Measurements from ENCODE around the gene ARL14EPL.

Gene ARL14EPL

DNA sequence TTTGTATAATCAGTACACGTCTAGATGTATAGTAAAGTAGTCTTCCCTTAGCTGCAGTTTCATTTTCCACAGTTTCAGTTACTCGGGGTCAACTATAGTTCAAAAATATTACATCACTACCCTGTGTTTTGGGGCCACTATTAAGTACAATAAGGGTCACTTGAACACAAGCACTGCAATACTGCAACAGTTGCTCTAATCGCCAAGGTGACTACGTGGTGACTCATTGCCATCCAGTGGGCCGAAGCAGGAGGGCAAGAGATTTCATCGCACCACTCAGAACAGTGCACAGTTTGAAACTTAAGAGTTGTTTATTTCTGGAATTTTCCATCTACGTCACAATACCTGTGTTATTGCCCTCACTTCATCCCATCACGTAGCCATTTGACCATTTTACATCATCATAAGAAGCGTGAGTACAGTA, at the start of gene ARL14EPL:
ARL14EPL (plus strand) TSS at position 379 of the 424 bp plus-strand sequence. CDS start 18,994 bp downstream, outside the sequence.
- peak; percentile 22 for DNase-seq

DNA sequence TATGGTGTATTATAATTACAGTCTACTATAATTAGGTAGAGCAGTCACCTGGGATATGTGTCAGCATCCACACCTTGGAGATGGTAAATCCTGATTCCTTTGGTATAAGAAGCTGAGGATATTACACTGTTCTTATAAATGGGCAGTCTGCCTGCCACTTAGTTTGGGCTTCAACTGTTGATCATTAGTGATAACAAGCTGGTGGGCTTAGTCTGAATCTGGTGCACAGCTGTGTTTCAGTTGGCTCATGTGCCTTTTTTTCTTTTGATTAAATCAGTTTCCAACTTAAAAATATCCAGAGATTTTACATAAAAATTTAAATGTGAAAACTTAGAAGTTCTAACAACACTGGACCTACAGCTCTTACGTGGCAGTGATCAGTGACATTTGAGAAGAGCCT, 48.8 kb upstream of the ARL14EPL start:
- DNase-seq = no peak

DNA sequence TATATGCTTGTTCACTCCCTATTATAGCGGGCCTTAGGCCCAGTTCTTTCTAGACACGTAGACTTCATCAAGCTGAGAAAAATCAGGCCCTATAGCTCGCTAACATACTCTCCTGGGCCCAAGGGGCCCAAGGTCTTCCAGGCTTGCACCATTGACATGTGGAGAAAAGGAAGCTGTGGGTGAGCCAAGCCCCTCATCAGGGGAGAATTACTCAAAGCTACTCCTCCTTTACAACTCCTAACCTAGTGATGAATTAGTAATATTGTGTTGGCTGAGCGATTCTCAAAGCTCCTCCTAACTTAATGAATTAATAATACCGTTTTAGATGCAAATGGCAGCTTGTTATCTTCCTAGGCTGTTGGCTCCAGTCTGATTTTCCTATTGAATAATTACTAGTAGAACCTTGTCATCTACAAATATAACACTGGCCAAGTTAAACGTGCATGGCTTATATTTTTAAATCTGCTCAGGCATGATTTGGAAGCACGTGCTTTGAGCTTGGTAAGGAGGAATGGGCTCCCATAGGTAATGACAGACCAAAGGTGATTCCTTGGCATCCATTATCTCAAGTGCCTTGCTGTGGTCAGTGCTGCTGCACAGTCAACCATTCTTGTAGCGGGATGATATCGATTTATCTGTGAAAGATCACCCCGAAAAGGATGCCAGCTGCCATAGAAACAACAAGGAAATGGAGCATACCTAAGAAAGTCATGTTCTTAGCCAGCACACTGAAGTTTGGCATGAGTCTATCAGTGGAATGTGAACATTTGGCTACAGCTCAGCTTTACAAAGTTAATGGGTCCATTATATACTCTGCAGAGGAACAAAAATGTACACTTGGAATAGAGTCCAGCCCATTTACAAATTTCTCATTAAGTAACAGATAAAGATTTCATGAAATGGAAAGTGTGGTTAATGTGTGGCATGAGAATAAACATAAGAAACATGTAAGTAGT, 46.2 kb upstream of the ARL14EPL start:
- DNase-seq = no peak

DNA sequence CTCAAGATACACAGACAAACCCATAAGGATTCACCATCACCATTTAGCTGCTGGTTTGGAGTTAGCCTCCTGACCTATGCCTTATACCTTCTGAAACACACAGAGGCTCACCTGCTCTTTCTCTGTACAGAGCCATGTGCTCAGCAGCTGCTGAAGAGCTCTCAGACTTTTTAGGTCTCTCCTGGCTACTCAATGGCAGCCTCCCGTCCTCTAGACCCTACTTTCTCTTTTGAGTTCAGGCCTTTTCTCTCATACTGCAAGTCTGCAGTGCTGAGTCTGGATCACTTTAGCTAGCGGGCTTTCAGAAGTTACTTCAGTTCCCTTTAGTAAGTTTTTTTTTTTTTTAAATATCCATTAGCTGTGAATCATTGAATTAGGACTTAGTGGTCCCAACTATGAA, 44.3 kb upstream of the ARL14EPL start:
- no peak for DNase-seq

DNA sequence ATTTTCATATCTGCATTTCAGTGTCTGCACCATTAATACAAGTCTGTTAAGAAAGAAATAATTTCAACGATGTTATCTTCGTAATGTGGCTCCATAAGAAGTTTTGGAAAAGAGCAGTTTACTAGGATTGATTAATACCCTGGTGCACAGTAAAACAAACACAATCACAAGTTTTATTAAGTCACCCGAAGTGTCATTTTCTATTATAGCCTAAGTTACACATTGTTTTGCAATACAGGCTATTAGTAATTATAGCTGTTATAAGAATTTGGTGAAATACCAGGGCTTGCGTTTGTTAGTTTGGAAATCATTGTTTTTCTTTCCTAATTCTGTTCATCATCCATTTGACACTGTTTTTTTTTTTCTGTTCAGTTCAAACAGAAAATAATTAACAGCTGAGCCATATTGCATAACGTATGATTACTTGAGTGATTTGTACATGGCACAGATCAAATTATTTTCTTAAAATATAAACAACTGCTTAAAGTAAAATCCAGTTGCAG, 39.4 kb upstream of the ARL14EPL start:
- no peak for DNase-seq

DNA sequence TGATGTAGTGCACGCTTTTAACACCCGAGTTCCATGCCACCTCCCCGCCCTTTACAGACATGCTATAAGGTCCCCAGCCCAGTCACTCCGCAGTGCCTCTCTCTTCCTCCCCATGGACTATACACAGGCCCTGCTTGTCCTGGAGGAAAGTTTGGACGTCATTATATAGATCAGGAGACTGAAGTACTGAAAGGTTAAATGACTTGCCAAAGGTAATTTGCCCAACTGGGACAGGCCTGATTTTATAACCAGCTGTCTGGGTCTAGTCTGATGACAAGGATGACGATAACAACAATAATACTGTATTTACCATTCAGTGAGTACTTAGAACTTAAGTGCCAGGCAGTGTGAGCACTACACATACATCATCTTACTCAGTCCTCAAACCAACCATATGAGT, 36.9 kb upstream of the ARL14EPL start:
- DNase-seq = no peak

DNA sequence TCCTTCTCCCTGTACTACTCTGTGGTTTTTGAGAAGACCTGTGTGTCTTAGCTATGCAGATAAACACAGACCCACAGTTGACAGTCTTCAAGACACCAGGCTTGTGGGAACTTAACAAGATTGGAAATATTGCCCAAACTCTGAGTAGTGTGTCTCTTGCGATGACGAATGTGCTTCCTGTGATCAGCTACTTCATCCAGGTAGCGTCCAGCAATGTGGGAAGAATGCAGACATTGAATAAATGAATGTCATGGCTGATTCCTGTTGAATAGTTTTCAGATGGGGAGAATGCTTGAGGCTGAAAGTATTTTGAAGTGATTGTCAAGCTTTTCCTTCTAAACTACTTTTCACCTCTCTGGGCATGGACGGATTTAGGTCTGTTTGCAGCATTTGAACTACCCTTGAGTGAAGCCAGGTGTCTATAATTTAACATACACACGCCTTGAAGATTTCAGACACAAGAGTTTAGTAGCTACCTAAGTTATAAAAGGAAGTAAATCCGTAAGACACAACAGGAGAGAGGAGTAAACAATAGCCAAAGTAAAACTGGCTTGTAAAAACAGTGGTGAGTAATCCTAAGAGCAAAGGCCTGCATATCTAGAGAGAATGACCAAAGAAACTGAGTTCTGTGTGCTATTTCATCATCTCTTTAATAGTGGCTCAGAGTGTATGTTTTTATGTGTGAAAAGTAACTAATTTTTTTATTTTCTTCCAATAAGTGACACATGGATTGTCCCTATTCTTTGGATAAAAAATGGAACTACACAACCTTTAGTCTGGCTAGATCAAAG, 30.0 kb upstream of the ARL14EPL start:
- DNase-seq = no peak

DNA sequence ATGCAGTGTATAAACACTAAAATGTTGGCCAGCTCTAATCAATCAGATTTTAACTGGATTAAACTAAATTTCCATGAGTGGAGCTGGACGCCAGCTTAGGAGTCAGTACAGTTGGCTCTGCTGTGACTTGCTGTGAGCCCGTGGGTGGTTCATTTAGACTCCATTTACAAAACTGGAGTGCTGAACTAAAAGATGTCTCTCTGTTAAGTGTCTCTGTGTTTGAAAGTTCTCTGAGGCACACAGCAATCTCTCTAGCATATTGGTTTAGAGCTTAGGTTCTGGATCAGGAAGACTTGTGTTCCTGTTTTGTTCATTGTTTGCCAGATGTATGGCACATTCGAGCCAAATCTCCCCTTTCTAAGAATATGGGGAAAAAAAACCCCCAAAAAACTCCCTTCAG, 28.0 kb upstream of the ARL14EPL start:
- DNase-seq = no peak

DNA sequence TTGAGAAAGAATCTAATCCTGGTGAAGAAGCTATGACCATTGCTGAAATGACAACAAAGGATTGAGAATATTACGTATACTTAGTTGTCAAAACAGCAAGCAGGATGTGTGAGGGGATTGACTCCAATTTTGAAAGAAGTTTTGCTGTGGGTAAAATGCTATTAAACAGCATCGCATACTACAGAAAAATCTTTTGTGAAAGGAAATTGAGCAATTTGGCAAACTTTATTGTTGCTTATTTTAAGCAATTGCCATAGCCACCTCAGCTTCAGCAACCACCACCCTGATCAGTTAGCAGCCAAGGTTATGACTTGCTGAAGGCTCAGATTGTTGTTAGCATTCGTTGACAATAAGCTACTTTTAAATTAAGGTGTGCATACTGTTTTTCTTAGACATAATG, 22.5 kb upstream of the ARL14EPL start:
- DNase-seq = no peak

DNA sequence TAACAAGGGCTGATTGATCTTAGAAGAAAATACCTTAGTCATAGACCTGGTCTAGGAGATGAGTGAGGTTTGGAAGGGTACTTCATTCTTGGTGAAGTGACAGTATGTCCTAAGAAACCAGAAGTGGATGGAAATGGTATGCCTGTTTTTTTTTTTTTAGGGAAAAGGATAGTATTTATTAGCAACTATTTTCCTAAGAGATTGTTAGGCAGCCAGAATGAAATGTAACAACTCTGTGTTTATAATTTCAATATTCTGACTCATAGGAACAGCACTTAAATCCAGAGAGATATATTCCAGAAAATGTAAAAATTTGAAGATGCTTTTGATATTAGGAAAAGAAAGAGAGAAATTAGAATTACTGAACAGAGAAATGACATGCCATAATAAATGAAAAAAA, 21.2 kb upstream of the ARL14EPL start:
- no peak for DNase-seq

DNA sequence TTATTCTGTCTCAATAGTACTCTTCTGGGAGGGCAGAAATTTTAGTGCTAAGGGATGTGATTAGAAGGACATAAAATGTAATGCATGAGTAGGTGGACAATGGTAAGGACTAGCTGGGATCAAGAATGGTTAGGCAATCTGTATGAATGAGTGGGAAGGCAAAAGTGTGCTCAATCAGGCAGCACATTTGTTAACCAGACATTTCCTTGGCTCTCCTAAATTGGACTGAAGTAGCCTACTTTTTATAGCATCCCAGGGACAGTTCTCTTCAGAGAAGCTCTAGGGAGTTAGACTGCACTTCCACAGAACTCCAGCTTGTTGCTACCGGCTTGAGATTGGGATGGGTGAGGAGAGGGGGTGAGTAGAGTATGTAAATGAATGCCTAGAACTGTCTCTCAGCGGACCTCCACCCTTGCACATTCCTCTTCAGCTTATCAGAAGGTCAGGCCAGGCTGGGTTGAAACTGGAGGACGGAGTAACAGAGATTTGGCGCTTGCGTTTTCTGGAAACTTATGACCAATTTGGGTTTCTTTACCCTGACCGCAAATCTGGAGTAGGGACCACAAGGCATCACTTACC, 19.0 kb upstream of the ARL14EPL start:
- DNase-seq = no peak

DNA sequence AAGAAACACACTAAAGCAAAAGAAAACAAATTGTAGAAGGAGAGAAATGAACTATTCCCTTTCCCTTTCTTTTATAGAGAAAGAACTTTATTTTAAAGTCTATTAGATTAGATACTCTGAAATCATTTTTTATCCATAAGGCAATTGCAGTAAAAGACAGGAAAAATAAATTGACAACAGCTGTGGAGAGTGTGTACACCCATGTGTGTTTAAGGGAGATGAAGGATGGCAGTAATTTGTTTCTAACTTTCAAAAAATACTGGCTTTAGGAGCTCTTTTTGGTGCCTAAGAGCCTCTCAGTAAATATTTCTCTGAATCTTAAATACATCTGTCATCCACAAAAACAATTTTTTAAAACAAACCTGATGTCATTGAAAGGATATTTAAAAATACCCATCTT, 18.3 kb upstream of the ARL14EPL start:
- DNase-seq = no peak

DNA sequence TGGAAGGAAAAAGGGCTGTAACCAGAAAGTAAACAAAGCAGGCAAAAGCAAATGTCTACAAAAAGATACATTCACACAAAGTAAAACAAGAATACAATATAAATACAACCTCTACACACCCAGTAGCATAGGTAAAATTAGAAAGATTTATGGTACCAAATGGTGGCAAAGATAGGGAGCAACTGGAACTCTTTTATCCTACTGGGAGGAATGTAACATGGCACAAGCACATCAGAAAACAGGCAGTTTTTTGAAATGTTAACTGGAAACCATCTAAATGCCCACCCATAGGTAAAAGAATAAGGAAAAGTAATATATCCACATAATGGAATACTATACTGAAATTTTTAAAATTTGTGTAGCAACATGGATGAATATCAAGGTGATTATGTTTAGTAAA, 8.7 kb upstream of the ARL14EPL start:
- no peak for DNase-seq

DNA sequence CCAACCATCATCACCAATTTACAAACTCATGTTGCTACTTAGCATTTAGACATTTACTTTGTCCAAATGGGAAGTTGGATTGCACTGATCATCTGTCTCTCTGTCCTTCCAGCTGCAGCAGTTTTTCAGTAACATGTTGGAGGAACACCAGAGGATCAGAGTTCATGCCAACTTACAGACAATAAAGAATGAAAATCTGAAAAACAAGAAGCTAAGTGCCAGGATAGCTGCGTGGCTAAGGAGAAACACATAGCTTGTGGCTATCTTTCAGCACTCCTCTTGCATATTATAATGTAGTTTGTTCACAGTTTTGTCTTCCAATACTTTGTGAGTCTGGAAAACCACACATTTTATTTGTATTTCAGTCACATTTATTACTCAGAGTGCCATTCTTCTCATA, 6.4 kb upstream of the ARL14EPL start:
- DNase-seq = no peak

DNA sequence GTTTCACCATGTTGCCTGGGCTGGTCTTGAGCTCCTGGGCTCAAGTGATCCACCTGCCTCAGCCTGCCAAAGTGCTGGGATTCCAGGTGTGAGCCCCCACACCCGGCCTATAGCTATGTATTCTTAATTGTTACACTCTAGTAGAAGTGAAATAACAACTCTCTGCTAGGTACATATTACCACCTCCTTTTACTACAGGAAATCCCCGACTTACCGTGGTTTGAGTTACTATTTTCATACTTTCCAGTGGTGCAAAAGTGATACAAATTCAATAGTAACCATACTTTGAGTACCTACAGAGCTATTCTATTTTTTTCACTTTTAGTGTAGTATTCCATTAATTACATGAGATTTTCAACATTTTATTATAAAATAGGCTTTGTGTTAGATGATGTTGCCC, 719 bp downstream of the ARL14EPL start:
- no peak for DNase-seq

DNA sequence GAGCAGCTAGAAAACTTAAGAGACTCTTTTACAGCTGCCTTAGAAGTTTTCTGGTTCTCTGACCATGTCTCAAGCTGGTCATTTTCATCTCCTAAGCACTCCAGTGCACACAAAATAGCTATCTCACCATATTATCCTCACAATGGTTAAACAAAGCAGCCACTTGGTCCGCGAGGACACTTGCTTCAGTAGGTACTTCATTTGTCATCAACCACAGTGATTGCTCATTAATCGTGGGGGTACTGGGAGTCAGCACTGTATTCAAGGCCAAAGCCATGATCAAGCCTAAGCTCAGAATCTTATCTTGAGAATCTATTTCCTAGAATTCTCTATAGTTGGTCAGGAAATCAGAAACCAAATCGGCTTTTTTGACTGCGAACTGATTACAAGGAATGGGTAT, 2.9 kb downstream of the ARL14EPL start:
- DNase-seq = no peak

DNA sequence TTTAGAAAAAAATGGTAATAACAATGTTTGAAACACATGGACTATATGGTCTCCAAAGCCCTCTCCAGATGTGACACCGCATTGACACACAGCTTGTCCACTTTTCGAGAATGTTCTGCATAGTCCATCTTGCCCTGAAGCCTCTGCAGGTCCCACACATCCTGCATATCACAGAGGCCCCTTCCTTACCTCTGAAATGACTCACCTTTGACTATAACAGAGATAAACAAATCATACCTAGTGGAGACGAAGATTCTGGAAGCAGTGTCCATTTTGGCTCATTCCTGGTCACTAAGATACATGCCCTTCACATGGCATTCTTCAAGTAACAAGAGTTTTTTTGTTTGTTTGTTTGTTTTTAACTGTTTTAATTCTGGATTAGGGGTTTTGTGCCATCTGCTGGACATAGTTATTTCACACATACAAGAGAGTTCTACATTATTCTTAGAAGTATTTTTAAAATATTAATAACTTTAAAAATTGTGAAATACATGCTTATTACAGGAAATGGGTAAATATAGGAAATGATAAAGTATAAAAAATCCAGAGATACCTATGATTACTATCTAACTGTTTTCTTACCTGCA, 5.1 kb downstream of the ARL14EPL start:
- no peak for DNase-seq

DNA sequence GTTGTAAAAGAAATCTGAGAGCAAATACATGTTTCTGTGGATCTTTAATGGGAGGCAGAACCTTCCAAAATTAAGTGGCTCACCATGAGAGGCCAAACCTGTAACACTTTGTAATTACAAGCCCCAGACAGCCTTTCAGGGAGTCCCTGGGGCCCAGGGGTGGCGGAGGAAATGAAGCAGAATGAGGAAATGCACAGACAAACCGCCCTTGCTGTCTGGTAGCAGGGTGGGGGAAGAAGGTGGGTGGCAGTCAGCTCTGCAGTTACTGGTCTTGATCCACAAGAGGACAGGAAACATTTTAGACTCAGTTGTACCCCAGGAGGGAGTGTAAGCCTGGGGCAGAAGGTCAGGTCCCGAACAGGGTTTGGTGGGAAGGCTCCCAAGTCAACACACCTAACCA, 6.5 kb downstream of the ARL14EPL start:
- DNase-seq = no peak

DNA sequence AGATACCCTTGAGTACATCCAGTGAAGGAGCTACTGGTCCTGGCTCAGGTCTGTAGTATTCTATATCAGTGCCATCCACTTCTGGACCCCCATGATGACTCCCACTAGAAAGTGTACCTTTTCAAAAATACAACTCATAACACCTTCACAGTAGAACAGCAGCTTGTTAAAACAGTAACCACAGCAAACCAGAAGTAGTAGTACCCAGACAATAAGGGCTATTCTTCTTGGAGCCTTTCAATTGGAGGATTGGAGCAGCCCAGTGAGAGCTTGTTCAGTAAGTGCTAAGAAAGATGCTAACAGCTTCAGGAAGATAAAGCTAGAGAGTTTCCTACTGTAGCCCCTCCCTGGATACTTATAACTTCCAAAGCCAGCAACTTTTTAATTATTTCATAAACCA, 10.1 kb downstream of the ARL14EPL start:
- no peak for DNase-seq

DNA sequence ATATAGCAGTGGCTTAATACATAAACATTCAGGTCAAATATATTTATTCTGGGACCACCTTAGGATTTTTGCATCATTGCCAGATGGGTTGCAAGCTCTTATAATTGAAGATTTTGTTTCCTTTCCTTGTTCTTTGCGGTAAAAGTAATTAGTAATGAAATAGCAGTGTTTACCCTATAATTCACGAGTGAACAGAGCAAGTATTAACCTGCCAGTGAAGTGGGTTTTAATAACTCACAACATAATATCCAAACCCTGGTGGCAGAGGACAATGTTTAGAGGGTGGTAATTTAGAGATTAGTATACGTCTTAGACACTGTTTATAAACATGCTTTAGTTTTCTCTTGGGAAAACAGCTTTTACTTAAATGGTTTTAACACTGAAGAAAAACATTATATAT, 11.8 kb downstream of the ARL14EPL start:
- peak; percentile 26 for DNase-seq

DNA sequence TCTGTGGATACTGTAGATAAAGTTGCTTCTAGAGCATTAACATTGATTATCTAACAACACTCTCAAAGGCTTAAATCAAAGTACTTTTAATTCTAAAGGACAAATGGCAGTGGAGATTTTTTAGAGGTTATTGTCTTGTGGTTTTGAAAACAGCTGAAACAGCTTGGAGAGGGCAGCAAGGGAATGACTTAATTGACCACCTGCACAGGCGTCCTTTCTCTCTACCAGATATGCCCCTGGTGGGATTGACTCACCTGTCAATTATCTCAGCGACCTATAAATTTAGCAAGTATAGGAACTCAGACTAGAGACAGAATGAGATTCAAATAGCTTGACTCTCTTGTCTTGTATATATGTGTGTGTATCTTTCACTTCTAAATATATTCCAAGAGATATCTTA, 13.5 kb downstream of the ARL14EPL start:
- DNase-seq = no peak

DNA sequence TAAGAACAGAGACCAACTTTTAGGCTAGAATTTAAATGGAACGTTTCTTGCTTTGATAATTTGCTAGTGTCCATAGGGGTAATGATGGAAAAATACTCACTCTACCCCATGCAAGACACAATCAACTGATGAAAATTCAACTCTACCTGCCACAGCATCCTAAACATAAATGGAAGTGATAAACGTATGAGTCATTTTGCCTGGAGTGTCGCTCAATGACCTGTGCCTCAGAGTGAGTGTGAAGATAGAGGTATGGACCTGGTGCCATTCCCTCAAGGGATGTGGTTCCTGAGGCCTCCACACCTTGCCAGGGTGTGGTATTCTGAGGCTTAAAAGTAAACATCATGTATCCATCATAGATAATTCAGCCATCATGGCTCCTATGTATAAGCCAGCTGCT, 14.0 kb downstream of the ARL14EPL start:
- no peak for DNase-seq

DNA sequence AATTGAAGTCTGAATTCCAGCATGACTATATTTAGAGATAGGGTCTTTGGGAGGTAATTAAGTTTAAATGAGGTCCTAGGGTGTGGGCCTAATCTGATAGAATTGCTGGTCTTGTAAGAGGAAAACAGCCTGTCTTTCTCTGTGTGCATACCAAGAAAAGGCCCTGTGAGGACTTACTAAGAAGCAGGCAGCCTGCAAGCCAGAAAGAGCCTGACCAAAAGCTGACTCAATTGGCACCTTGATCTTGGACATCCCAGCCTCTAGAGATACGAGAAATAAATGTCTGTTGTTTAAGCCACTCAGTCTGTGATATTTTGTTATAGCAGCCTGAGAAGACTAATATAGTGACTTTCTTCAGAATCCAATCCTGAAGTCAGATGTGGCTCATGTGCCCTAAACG, 14.6 kb downstream of the ARL14EPL start:
- no peak for DNase-seq
